A549 treated with AZD2906 at 1 μM for 4 hours (cell line): Measurements from ENCODE around the gene FUNDC1. TPM values are rescaled to one million over a fixed set of nuclear protein-coding genes. Genes with fewer than 3 reads are reported as not detected.

Experiments
- total RNA-seq: library from RNA; stranded (reverse); fragments of 200-300 nt; extraction: Qiagen RNA extraction; gene quantifications from 5 replicates; pipeline ENCODE4 v1.2.3, GENCODE V29; 2022

FUNDC1 gene
- total RNA-seq, result 22.4 to 25.1 TPM (median 24.1 TPM) in 5 replicates

GRCh38 chrX:44542567-44543325 lies at the start of gene FUNDC1:
Gene FUNDC1, minus strand, starts transcription at chrX:44542859. Its CDS starts 27 bp downstream, at chrX:44542832.

Other genes starting within 250 kb of the FUNDC1 start
- gene EFHC2, start 199.2 kb downstream of the FUNDC1 start, total RNA-seq, result 0.17 to 0.30 TPM (median 0.24 TPM) in 5 replicates